SIG-M5 treated with dmso at 0.1 percent for 504 hours (cell line): Measurements from ENCODE around the gene AMPH.

Experiments used
- DNase-seq: peaks from one replicate; lab custom pipeline; 2025; ENCODE audit not compliant: unreplicated experiment; lab: John Stamatoyannopoulos, UW

Gene AMPH

GRCh38 chr7:38545977-38546376 lies 85.2 kb downstream of the AMPH start:
- DNase-seq = no peak

GRCh38 chr7:38542156-38542555 lies 89.0 kb downstream of the AMPH start:
- no peak for DNase-seq

- no peak for DNase-seq
These were observed 89.7 kb downstream of the AMPH start for GRCh38 chr7:38541440-38541839.

GRCh38 chr7:38539477-38540081 lies 91.6 kb downstream of the AMPH start:
- no peak for DNase-seq

- DNase-seq = no peak
These were observed 96.1 kb downstream of the AMPH start for GRCh38 chr7:38535073-38535472.

- no peak for DNase-seq
These were observed 105.3 kb downstream of the AMPH start for GRCh38 chr7:38525857-38526256.

- no peak for DNase-seq
These were observed 106.4 kb downstream of the AMPH start for GRCh38 chr7:38524786-38525185.

- no peak for DNase-seq
These were observed 110.4 kb downstream of the AMPH start for GRCh38 chr7:38520741-38521140.

GRCh38 chr7:38518541-38518940 lies 112.6 kb downstream of the AMPH start:
- no peak for DNase-seq

- no peak for DNase-seq
These were observed 118.5 kb downstream of the AMPH start for GRCh38 chr7:38512704-38513103.

- DNase-seq = no peak
These were observed 118.9 kb downstream of the AMPH start for GRCh38 chr7:38512291-38512690.

- DNase-seq = no peak
These were observed 123.8 kb downstream of the AMPH start for GRCh38 chr7:38507384-38507783.

GRCh38 chr7:38506756-38507155 lies 124.4 kb downstream of the AMPH start:
- no peak for DNase-seq

- no peak for DNase-seq
These were observed 125.2 kb downstream of the AMPH start for GRCh38 chr7:38506004-38506403.

GRCh38 chr7:38504684-38505083 lies 126.5 kb downstream of the AMPH start:
- DNase-seq = no peak

- no peak for DNase-seq
These were observed 128.3 kb downstream of the AMPH start for GRCh38 chr7:38502848-38503247.

GRCh38 chr7:38502289-38502688 lies 128.9 kb downstream of the AMPH start:
- no peak for DNase-seq

- no peak for DNase-seq
These were observed 139.2 kb downstream of the AMPH start for GRCh38 chr7:38492010-38492409.

- DNase-seq = no peak
These were observed 148.7 kb downstream of the AMPH start for GRCh38 chr7:38482521-38482920.

- DNase-seq = no peak
These were observed 149.8 kb downstream of the AMPH start for GRCh38 chr7:38481401-38481800.

GRCh38 chr7:38478404-38478803 lies 152.8 kb downstream of the AMPH start:
- no peak for DNase-seq

GRCh38 chr7:38477333-38477732 lies 153.8 kb downstream of the AMPH start:
- no peak for DNase-seq

GRCh38 chr7:38476764-38477163 lies 154.4 kb downstream of the AMPH start:
- no peak for DNase-seq

- DNase-seq = no peak
These were observed 165.2 kb downstream of the AMPH start for GRCh38 chr7:38465956-38466355.
